ENCODE results near the gene PLCG1.
A peak's percentile ranks its signal among the peaks of the same experiment; 100 is the strongest.

PLCG1 gene

DNA sequence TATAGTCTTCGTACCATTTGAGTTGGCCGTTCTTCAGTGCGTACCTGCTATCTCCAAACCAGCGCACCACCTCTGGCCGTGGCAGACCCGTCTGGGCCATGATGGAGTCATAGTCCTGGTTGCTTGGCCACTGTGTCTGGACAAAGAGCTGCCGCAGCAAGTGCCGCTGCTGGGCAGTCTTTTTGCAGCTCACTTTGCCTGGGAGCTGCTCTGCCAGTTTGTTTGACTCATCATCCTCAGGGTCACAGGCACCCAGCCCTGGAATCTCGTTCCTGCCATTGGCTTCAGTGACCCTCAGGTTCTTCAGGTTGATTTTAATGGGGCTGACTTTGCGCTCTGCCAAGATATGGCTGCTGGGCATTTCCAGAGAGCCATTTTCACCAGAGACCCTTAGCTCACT lies 65.1 kb downstream of the PLCG1 start:
- DNase-seq (ENCODE audit: extremely low read depth, low read depth) = no peak
- H3K4me3 ChIP-seq (replicated peaks; ENCODE audit: low read depth, low read length) = no peak overlapping the region
- TF ChIP-seq, protein P1, sequence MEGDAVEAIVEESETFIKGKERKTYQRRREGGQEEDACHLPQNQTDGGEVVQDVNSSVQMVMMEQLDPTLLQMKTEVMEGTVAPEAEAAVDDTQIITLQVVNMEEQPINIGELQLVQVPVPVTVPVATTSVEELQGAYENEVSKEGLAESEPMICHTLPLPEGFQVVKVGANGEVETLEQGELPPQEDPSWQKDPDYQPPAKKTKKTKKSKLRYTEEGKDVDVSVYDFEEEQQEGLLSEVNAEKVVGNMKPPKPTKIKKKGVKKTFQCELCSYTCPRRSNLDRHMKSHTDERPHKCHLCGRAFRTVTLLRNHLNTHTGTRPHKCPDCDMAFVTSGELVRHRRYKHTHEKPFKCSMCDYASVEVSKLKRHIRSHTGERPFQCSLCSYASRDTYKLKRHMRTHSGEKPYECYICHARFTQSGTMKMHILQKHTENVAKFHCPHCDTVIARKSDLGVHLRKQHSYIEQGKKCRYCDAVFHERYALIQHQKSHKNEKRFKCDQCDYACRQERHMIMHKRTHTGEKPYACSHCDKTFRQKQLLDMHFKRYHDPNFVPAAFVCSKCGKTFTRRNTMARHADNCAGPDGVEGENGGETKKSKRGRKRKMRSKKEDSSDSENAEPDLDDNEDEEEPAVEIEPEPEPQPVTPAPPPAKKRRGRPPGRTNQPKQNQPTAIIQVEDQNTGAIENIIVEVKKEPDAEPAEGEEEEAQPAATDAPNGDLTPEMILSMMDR (IDR thresholded peaks at IDR 0.05; ENCODE audit: low read depth, low read length, missing control alignments) = no peak

DNA sequence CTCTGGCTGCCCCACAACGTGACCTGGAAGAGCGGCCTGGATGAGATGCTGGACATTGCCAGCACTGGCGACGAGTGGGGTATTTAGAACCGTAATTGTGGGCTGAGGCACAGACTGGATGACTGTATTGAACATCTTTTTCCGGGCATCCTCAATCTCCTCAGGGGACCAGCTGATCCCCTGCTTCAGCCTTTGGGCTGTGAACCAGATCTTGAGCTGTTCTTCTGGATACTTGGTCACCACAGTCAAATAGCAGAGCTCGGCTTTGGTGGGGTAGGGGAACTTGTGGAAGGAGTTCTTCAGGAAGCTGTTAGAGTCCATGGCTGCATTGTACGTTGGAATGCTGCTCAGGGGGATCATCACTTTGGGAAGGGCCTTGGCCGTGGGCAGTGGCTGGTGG lies 66.3 kb downstream of the PLCG1 start:
- DNase-seq (ENCODE audit: extremely low read depth, low read depth) = no peak
- TF ChIP-seq, protein P1 (IDR thresholded peaks at IDR 0.05; ENCODE audit: low read depth, low read length, missing control alignments) = no peak
- no peak overlapping the region for H3K4me3 ChIP-seq (replicated peaks; ENCODE audit: low read depth, low read length)

DNA sequence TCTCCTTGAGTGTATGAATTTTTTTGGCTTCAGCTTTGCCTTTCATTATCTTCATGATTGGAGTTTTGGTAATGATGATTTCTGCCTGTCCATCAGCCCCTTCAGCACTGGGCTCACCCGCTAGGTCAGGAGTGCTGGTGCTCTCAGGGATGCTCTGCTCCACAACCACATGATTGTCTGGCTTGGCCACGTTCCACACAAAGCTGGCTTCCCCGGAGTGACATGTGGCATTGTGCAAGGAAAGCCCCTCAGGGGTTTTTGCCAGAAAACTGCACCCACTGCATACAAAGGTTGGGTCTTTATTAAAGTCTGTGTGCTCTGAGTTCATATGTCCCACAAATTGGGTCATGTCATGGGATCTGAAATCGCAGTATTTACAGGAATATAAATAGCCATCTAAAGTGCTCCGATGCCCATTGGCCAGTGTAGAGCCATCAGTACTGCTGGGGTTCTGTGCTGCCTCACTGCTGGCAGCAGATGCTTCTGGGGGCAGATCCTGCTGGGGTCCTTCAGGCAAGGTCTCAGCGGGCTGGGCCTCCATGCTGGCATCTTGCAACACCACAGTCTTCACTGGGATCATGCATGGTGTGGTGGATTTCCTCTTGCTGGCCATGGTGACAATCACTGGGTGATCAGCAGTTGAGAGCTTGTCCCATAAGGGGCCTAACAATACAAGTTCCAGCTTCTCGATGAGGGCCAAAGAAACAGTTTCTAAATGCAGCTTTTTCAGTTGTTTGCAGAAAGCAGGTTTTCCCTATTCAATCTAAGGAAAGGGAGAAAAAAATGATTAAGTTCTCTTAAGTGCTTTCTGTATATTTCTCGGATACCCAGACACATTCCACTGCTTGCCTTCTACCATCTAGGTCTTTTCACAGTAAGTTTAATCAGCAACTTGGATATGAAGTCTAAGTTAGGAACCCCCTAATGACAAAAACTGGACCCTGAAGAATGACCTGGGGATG lies 67.2 kb downstream of the PLCG1 start:
- no peak for DNase-seq (ENCODE audit: extremely low read depth, low read depth)
- H3K4me3 ChIP-seq (replicated peaks; ENCODE audit: low read depth, low read length) = no peak overlapping the region
- TF ChIP-seq, protein P1 (IDR thresholded peaks at IDR 0.05; ENCODE audit: low read depth, low read length, missing control alignments) = no peak

DNA sequence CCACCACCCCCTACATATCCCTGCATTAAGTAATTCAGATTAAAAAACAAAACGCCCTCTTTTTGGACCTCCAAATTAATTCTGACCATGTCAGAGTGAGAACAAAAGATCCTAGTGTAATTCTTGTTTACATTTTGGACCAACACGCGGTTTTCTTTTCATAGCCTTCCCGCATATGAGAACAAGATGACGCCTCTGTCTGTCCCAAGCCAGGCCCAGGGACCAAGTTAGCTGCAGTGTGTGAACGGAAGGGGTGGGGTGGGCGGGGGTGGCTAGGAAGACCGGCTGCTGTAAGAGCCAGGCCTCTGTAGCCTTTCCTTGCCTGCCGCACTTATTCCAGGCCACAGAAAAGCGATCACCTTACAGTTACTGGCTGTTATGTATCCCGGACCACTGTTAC lies 68.0 kb downstream of the PLCG1 start:
- no peak overlapping the region for H3K4me3 ChIP-seq (replicated peaks; ENCODE audit: low read depth, low read length)
- TF ChIP-seq, protein P1 (IDR thresholded peaks at IDR 0.05; ENCODE audit: low read depth, low read length, missing control alignments) = no peak
- DNase-seq (ENCODE audit: extremely low read depth, low read depth) = no peak

DNA sequence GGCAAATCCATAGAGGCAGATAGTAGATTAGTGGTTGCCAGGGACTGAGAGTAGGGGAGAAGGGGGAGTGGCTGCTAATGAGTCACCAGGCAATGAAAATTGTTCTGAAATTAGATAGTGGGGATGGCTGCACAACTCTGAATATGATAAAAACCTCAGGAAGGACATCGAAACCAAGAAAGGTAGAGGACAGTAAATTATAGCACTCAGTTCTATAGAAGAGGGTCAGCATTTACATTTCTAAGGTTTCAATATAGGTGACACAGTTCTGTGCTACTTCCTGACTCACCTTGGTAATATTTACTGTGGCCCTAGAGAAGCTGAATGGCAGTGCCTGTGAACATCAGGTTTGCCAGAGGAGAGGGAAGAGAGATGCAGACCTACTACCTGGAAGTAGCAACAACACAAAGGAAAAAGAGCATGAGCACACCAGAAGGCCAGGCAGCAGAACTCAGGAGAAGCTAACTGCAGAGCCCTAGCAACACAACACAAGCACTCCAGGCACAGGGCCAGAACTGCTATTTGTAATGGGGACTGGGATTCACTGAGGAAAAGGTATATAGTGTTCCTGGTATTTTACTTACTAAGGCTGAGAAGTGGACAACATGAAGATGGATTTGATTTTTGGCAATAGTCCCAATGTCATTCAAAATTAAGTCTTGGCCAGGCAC lies 75.9 kb downstream of the PLCG1 start:
- TF ChIP-seq, protein P1 (IDR thresholded peaks at IDR 0.05; ENCODE audit: low read depth, low read length, missing control alignments) = no peak
- no peak overlapping the region for H3K4me3 ChIP-seq (replicated peaks; ENCODE audit: low read depth, low read length)
- peak; percentile 15 for DNase-seq (ENCODE audit: extremely low read depth, low read depth)

DNA sequence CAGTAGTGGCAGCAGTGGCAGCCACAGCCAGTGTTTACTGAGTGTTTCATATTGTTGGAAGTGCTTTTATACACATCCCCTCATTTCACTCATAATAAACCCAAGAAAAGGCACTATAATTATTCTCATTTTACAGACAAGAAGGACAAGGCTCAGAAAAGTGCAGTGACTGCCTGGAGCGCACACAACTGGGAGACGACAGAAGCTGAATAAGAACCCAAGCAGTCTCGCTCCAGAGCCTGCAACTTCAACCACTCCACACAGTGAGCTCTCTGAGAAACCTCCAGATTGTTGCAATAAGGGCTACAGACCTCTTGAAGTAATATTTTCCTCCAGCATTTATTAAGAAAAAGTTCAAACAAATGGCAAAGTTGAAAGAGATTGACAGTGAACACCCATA lies 76.9 kb downstream of the PLCG1 start:
- no peak overlapping the region for H3K4me3 ChIP-seq (replicated peaks; ENCODE audit: low read depth, low read length)
- DNase-seq (ENCODE audit: extremely low read depth, low read depth) = no peak
- TF ChIP-seq, protein P1 (IDR thresholded peaks at IDR 0.05; ENCODE audit: low read depth, low read length, missing control alignments) = no peak

Data from HFF-Myc (cell line).